Measurements from ENCODE around the gene NRSN2. TPM values are rescaled to one million over a fixed set of nuclear protein-coding genes. Genes with fewer than 3 reads are reported as not detected.

Gene NRSN2
- total RNA-seq, 1 experiment from 2014 or later = 22.7 TPM

DNA sequence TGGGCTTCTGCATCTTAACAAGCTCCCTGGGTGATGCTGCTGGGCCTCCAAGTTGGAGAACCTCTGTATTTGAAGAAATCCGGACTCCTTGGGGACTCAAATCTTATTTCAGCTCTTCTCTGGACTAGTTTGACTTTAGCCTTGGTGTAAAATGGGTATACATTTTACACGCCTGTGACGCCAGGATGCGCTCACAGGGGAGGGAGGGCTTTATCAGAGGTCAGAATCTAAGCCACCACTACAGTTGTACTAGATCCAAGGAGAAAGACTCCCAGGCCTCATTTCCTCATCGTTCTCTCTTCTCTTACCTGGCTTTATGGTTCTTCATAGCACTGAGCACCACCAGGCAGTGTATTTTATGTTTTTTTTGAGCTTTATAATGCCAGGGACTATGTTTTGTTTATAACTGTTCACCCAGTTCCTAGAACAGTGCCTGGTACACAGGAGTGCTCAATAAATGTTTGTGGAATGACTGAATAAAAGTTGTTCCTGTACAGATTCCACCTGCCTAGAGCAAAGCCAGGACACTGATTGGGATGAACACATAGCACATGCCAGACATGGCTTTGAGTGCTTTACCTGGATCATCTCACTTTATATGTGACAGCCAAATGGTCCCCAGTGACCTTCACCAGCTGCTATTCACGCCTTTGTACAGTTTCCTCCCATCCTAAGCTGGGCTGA is 56.1 kb downstream of the NRSN2 start:
- Histone ChIP-seq H2BK12ac (ENCODE audit: insufficient read length, low read depth, low read length) (no peak overlapping the region), H3K23me2 (ENCODE audit: insufficient read length, low read depth, low read length, poor library complexity, severe bottlenecking) (no peaks in the 10 kb centered on the region), H3K14ac (ENCODE audit: insufficient read depth, low read length) (no peak overlapping the region), H3K27ac (ENCODE audit: insufficient read length, low read depth, low read length) (no peak overlapping the region), H3K9ac (ENCODE audit: extremely low read depth, insufficient read length, low read length) (no peak overlapping the region), H2BK120ac (ENCODE audit: low read depth, low read length, poor library complexity, severe bottlenecking) (no peak overlapping the region), H3K9me3 (ENCODE audit: control insufficient read depth, low read depth, low read length) (no peaks in the 10 kb centered on the region), H2AFZ (ENCODE audit: low read length) (no peak overlapping the region), H3K4ac (ENCODE audit: low read depth, low read length) (no peak overlapping the region), H3K23ac (ENCODE audit: insufficient read length, low read depth, low read length) (no peak overlapping the region), H4K8ac (replicated peaks; ENCODE audit: insufficient read length, low read depth, low read length) (no peak overlapping the region), H2BK20ac (ENCODE audit: low read depth, low read length, poor library complexity, severe bottlenecking) (no peak overlapping the region), H3K56ac (ENCODE audit: insufficient read length, low read depth, low read length) (no peak overlapping the region), H2BK15ac (ENCODE audit: low read depth, low read length) (no peak overlapping the region), H3K79me2 (ENCODE audit: insufficient read depth, low read length) (no peaks in the 10 kb centered on the region), H3K4me2 (ENCODE audit: insufficient read depth, insufficient read length, low read length) (no peak overlapping the region), H2AK5ac (ENCODE audit: insufficient read length, low read length) (no peak overlapping the region), H4K20me1 (ENCODE audit: control insufficient read depth, insufficient read depth, insufficient read length) (no peaks in the 10 kb centered on the region), H3K18ac (ENCODE audit: insufficient read length, low read depth, low read length) (no peak overlapping the region), H3K4me1 (ENCODE audit: insufficient read depth, low read length) (peaks cover 5% of the 10 kb centered on the region; the same call in 1 of the 2 replicates), H4K5ac (ENCODE audit: insufficient read length, low read depth, low read length) (no peak overlapping the region), H3K27me3 (ENCODE audit: insufficient read depth, low read length) (no peaks in the 10 kb centered on the region), H3K79me1 (ENCODE audit: insufficient read depth, low read depth, low read length, poor library complexity, severe bottlenecking) (no peaks in the 10 kb centered on the region), H3T11ph (ENCODE audit: low read length) (no peak overlapping the region), H2BK5ac (ENCODE audit: insufficient read length, low read length) (no peak overlapping the region), H4K91ac (ENCODE audit: insufficient read length, low read depth, low read length) (no peak overlapping the region)
- Mint-ChIP-seq H3K4me1 (peaks cover 25 to 28% of the 10 kb centered on the region in 2 experiments), H3K27ac (no peak overlapping the region), H3K4me3 (no peak overlapping the region), H3K9me3 (peaks cover 6 to 10% of the 10 kb centered on the region in 2 experiments; a peak in 3 of 5 replicates), H3K27me3 (ENCODE audit: low read depth) (no peaks in the 10 kb centered on the region; the same call in 1 of the 2 replicates), H3K36me3 (ENCODE audit: insufficient read depth in 1 of 3, low read depth in 3 of 3) (peaks cover 0 to 9% (median 2%) of the 10 kb centered on the region in 3 experiments; a peak in 3 of 7 replicates)
- no peak for DNase-seq
- TF ChIP-seq, protein P1, sequence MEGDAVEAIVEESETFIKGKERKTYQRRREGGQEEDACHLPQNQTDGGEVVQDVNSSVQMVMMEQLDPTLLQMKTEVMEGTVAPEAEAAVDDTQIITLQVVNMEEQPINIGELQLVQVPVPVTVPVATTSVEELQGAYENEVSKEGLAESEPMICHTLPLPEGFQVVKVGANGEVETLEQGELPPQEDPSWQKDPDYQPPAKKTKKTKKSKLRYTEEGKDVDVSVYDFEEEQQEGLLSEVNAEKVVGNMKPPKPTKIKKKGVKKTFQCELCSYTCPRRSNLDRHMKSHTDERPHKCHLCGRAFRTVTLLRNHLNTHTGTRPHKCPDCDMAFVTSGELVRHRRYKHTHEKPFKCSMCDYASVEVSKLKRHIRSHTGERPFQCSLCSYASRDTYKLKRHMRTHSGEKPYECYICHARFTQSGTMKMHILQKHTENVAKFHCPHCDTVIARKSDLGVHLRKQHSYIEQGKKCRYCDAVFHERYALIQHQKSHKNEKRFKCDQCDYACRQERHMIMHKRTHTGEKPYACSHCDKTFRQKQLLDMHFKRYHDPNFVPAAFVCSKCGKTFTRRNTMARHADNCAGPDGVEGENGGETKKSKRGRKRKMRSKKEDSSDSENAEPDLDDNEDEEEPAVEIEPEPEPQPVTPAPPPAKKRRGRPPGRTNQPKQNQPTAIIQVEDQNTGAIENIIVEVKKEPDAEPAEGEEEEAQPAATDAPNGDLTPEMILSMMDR (conservative IDR thresholded peaks at IDR 0.05) = no peak
- no CpG with 5 or more reads among the region's 6 CpGs for WGBS (ENCODE audit: extremely low coverage, insufficient read length, low lambda C conversion rate)
